ENCODE data around the gene RREB1.

GRCh38 chr6:7261852-7262461 lies 154.2 kb downstream of the RREB1 start:
- no peak for TF ChIP-seq CTCF (conservative IDR thresholded peaks at IDR 0.05)
- TF ChIP-seq ZFX (IDR thresholded peaks at IDR 0.05), result no peak
